Liver (tissue), 9 donors: ENCODE measurements around the gene PATZ1. TPM values are rescaled to one million over a fixed set of nuclear protein-coding genes. Genes with fewer than 3 reads are reported as not detected.

Experiments used
- DNase-seq: peaks from one replicate; pipeline ENCODE4 v3.0.0-alpha.2; 2017; ENCODE audit warnings: low spot score
- H3K27ac ChIP-seq, 2 donors: one replicate each; pipeline ENCODE4 v1.7.0; 2013; ENCODE audit warnings: inconsistent platforms in 2 of 2, low read length in 2 of 2, control low read depth in 1 of 2, low read depth in 1 of 2, mild to moderate bottlenecking in 1 of 2
- H3K27me3 ChIP-seq, 4 donors: one replicate each; pipeline versions ENCODE4 v1.6.1 to v1.7.0; 2013; ENCODE audit warnings: low read length in 3 of 4, inconsistent platforms in 1 of 4, mild to moderate bottlenecking in 1 of 4, moderate library complexity in 1 of 4; ENCODE audit not compliant: control insufficient read depth in 4 of 4, insufficient read depth in 4 of 4
- H3K36me3 ChIP-seq, 4 donors: one replicate each; pipeline versions ENCODE4 v1.6.1 to v1.7.0; 2013; ENCODE audit warnings: low read length in 3 of 4, mild to moderate bottlenecking in 3 of 4, low read depth in 1 of 4, moderate library complexity in 1 of 4; ENCODE audit not compliant: control insufficient read depth in 4 of 4, insufficient read depth in 3 of 4
- H3K4me1 ChIP-seq, 4 donors: one replicate each; pipeline versions ENCODE4 v1.6.1 to v1.7.0; 2013; ENCODE audit warnings: low read length in 3 of 4, mild to moderate bottlenecking in 3 of 4, moderate library complexity in 1 of 4; ENCODE audit not compliant: control insufficient read depth in 4 of 4, insufficient read depth in 4 of 4
- H3K4me3 ChIP-seq, 3 donors: one replicate each; pipeline versions ENCODE4 v1.6.1 to v1.7.0; 2013; ENCODE audit warnings: low read length in 3 of 3, control low read depth in 1 of 3, low read depth in 1 of 3, mild to moderate bottlenecking in 1 of 3
- H3K9ac ChIP-seq, 2 donors: one replicate each; pipeline ENCODE4 v1.7.0; 2013; ENCODE audit warnings: low read length in 2 of 2, mild to moderate bottlenecking in 2 of 2, moderate library complexity in 2 of 2, control low read depth in 1 of 2, low read depth in 1 of 2
- H3K9me3 ChIP-seq, 4 donors: one replicate each; pipeline versions ENCODE4 v1.6.1 to v1.7.0; 2013; ENCODE audit warnings: low read length in 3 of 4; ENCODE audit not compliant: control insufficient read depth in 4 of 4
- ATF3 ChIP-seq: IDR thresholded peaks from 2 replicates; pipeline ENCODE4 v1.6.1; 2016; ENCODE audit warnings: antibody characterized with exemption
- CTCF ChIP-seq: fragments of 150-350 bp; IDR thresholded peaks from 2 replicates; pipeline ENCODE4 v1.5.1; 2017; ENCODE audit warnings: improper control_type of control experiment, low read depth, low read length; ENCODE audit not compliant: missing input control
- EGR1 ChIP-seq, 2 donors: IDR thresholded peaks; 2 replicates each; pipeline ENCODE4 v1.6.1; 2016 to 2018; ENCODE audit warnings: antibody characterized with exemption in 2 of 2, low read depth in 2 of 2
- FOXA1 ChIP-seq: IDR thresholded peaks from 2 replicates; pipeline ENCODE4 v1.6.1; 2016; ENCODE audit warnings: antibody characterized with exemption
- HNF4A ChIP-seq, 2 donors: conservative IDR thresholded peaks; 2 replicates each; pipeline ENCODE4 v1.6.1; 2016; ENCODE audit warnings: antibody characterized with exemption in 2 of 2, mild to moderate bottlenecking in 2 of 2
- HNF4G ChIP-seq: IDR thresholded peaks from 2 replicates; pipeline ENCODE4 v1.6.1; 2016; ENCODE audit warnings: antibody characterized with exemption
- RXRA ChIP-seq, 2 donors: IDR thresholded peaks; 2 replicates each; pipeline ENCODE4 v1.6.1; 2017 to 2018; ENCODE audit warnings: antibody characterized with exemption in 2 of 2, mild to moderate bottlenecking in 1 of 2
- SP1 ChIP-seq: IDR thresholded peaks from 2 replicates; pipeline ENCODE4 v1.6.1; 2018; ENCODE audit warnings: antibody characterized with exemption, mild to moderate bottlenecking
- TAF1 ChIP-seq: conservative IDR thresholded peaks from 2 replicates; pipeline ENCODE4 v1.6.1; 2016; ENCODE audit warnings: antibody characterized with exemption, mild to moderate bottlenecking
- YY1 ChIP-seq: IDR thresholded peaks from 2 replicates; pipeline ENCODE4 v1.6.1; 2016; ENCODE audit warnings: antibody characterized with exemption, mild to moderate bottlenecking
- ZBTB33 ChIP-seq: IDR thresholded peaks from 2 replicates; pipeline ENCODE4 v1.6.1; 2016; ENCODE audit warnings: antibody characterized with exemption
- WGBS: extraction: QIAGEN DNeasy Blood & Tissue Kit; methylation state at CpG from one replicate; pipeline ENCODE4 v1.1.7; 2013; 5-methylcytosine and 5-hydroxymethylcytosine counted together
- polyA plus RNA-seq, 2 donors: library from polyadenylated mRNA; stranded (reverse) in 1 of 2; unstranded in 1 of 2; fragments of 200-250 nt in 1 of 2; fragments of >200 nt in 1 of 2; fragmentation: Nextera tagmentation in 1 of 2; extraction: Ambion mirVana in 1 of 2; gene quantifications; one replicate each; pipeline versions ENCODE4 v1.2.1 to v1.2.3, GENCODE V29; 2013 to 2015
- total RNA-seq, 2 donors: library from RNA; depleted of rRNA; stranded (reverse); fragments of >200 nt; gene quantifications; one replicate each; pipeline ENCODE4 v1.2.3, GENCODE V29; 2014
- donor health status: healthy.
- donor health status: healthy.
- donor health status: healthy.
- donor health status: healthy.
- donor health status: healthy.

Gene PATZ1
- total and polyA plus RNA-seq, 4 donors: 3.8 to 13.5 (median 10.1) TPM

GRCh38 chr22:31282748-31283468 lies 63.2 kb downstream of the PATZ1 start:
- peaks cover 0 to 13% (median 6%) of the 10 kb centered on the region in 4 donors for H3K4me1 ChIP-seq
- no peaks in the 10 kb centered on the region for H3K27me3 ChIP-seq
- H3K9me3 ChIP-seq: no peaks in the 10 kb centered on the region
- H3K9ac ChIP-seq: no peak overlapping the region
- H3K27ac ChIP-seq: no peak overlapping the region
- no peak overlapping the region for H3K4me3 ChIP-seq
- no peak for DNase-seq
- no peak for TF ChIP-seq RXRA (IDR thresholded peaks at IDR 0.05)
- no peak for TF ChIP-seq TAF1
- TF ChIP-seq EGR1 (IDR thresholded peaks at IDR 0.05; ENCODE audit: low read depth in 2 of 2): no peak
- no peak for TF ChIP-seq SP1
- TF ChIP-seq YY1: no peak
- no peak for TF ChIP-seq FOXA1
- no peak for TF ChIP-seq HNF4A (conservative IDR thresholded peaks at IDR 0.05)
- no peak for TF ChIP-seq ATF3
- TF ChIP-seq CTCF: no peak
- peaks cover 2 to 7% (median 3%) of the 10 kb centered on the region in 4 donors for H3K36me3 ChIP-seq
- WGBS: 86% methylated on average over 8 of the region's 8 CpGs

GRCh38 chr22:31281733-31282132 lies 64.4 kb downstream of the PATZ1 start:
- no peak overlapping the region for H3K4me3 ChIP-seq
- no peaks in the 10 kb centered on the region for H3K27me3 ChIP-seq
- no peak overlapping the region for H3K27ac ChIP-seq
- no peak for DNase-seq
- 72% methylated on average over 4 of the region's 4 CpGs for WGBS
- TF ChIP-seq ZBTB33: no peak
- TF ChIP-seq HNF4G: no peak
- H3K36me3 ChIP-seq: peaks cover 0 to 7% (median 3%) of the 10 kb centered on the region in 4 donors
- no peaks in the 10 kb centered on the region for H3K9me3 ChIP-seq
- no peak overlapping the region for H3K9ac ChIP-seq
- peaks cover 0 to 13% (median 6%) of the 10 kb centered on the region in 4 donors for H3K4me1 ChIP-seq

- no peak overlapping the region for H3K27ac ChIP-seq
- peaks cover 2 to 10% (median 8%) of the 10 kb centered on the region in 4 donors for H3K36me3 ChIP-seq
Measured at GRCh38 chr22:31279821-31280505, 66.2 kb downstream of the PATZ1 start.

More at GRCh38 chr22:31279821-31280505, 66.2 kb downstream of the PATZ1 start:
- no peak for TF ChIP-seq RXRA (IDR thresholded peaks at IDR 0.05)
- no peak for TF ChIP-seq CTCF
- peaks cover 0 to 13% (median 6%) of the 10 kb centered on the region in 4 donors for H3K4me1 ChIP-seq
- no peaks in the 10 kb centered on the region for H3K27me3 ChIP-seq
- H3K9me3 ChIP-seq: no peaks in the 10 kb centered on the region
- no peak overlapping the region for H3K4me3 ChIP-seq
- DNase-seq: no peak
- H3K9ac ChIP-seq: no peak overlapping the region
